ENCODE data around the gene LYRM1.
"Not testable (repeated sequence)": the region's sequence is repeated elsewhere in the genome, so short reads cannot be mapped to it uniquely, and the experiment has no call there.

The LYRM1 gene

DNA sequence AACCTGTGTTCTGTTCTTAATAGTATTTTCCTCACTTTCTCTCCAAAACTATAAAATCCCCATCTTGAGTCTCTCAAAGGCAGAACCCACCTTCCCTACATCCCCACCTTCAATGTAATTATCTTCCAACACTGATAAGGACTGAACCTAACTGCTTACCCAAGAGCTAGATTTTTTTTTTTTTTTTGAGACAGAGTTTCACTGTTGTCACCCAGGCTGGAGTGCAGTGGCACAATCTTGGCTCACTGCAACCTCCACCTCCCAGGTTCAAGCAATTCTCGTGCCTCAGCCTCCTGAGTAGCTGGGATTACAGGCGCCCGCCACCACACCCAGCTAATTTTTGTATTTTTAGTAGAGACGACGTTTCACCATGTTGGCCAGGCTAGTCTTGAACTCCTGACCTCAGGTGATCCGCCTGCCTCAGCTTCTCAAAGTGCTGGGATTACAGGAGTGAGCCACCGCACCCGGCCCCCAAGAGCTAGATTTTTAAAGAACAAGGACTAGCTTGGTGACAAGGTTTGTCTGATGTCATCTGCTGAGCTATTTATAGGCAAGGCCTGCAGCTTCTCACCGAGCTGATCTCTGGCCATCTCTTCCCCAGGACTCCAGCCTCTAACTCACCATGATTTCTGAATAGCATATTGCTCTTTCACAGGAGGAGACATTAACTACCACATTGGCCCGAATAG, 29.2 kb downstream of the LYRM1 start:
- DNase-seq = not testable (repeated sequence)
- WGBS (ENCODE audit: extremely low coverage, insufficient coverage, insufficient read length) = no CpG with 5 or more reads among the region's 10 CpGs

DNA sequence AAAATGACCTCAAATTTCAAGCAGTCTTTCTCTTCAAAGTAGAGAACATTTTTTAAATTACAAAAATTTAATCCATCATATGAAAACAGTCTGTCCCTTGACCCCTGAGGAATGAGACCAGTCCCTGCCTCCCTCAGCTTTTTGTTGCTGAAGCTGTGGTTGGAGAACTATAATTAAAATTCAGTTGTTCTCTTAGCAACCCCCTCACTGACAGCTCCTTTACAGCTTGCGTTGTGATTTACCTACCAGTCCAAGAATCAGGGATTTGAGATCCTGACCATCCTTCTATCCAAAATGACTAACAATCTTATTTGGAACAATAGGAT, 29.8 kb downstream of the LYRM1 start:
- Histone ChIP-seq H3K79me1 (ENCODE audit: low read length) (no peaks in the 10 kb centered on the region), H3K4ac (ENCODE audit: low read depth, low read length) (no peak overlapping the region)

More for the DNA sequence above, 29.2 kb downstream of the LYRM1 start:
- H3K9ac ChIP-seq (ENCODE audit: low read length); H2BK12ac ChIP-seq (ENCODE audit: low read length); H4K91ac ChIP-seq (ENCODE audit: low read depth, low read length); H3K4me2 ChIP-seq (ENCODE audit: low read length); H3K79me2 ChIP-seq (ENCODE audit: control insufficient read depth, insufficient read depth, low read length, poor library complexity); H3K27me3 ChIP-seq (ENCODE audit: insufficient read depth, low read length); H3K79me1 ChIP-seq (ENCODE audit: low read length); H3K4me1 ChIP-seq (ENCODE audit: control insufficient read depth in 1 of 2, insufficient read depth in 2 of 2, low read length in 2 of 2); H3K4me3 ChIP-seq (ENCODE audit: low read depth, low read length); H3K9me3 ChIP-seq (ENCODE audit: insufficient read depth, low read depth, low read length); H4K12ac ChIP-seq (ENCODE audit: low read depth, low read length); H3K18ac ChIP-seq (ENCODE audit: low read length); H3K27ac ChIP-seq (ENCODE audit: low read depth, low read length); H2BK5ac ChIP-seq (ENCODE audit: low read depth, low read length, poor library complexity); H3K23ac ChIP-seq (ENCODE audit: low read length); H3K36me3 ChIP-seq (ENCODE audit: control insufficient read depth in 1 of 2, insufficient read depth in 2 of 2, low read length in 2 of 2); H3K14ac ChIP-seq (ENCODE audit: low read length); H3K4ac ChIP-seq (ENCODE audit: low read depth, low read length); H2AFZ ChIP-seq (ENCODE audit: insufficient read depth, low read length, poor library complexity); H4K8ac ChIP-seq (ENCODE audit: low read depth, low read length); H2BK120ac ChIP-seq (ENCODE audit: insufficient read depth, low read length, poor library complexity); H2AK5ac ChIP-seq (ENCODE audit: low read length): not testable (repeated sequence)

DNA sequence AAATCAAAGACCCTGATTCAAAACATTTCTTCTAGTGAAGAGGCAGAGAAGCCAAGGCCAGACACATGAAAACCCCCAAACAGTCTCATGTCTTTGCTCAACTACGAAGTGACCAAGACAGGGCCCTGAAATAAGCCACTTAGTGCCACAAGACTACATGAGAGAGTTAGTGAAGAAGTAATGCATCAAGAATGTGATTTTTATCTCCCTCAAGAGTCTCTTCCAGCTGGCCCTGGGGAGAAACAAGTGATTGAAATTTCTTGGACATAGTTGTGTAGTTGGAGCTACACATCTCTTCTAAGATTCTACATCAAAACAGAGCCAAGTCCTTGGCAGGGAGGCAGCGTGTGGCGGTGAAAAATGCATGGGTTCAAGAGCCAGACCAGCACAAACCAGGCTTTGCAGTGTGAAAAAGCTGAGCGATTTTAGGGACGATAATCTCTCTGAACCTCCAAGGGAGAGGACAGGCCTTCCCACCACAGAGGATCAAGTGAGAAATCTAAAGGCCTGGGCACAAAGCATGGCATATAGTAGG, 30.6 kb downstream of the LYRM1 start:
- Histone ChIP-seq H3K4ac (ENCODE audit: low read depth, low read length) (no peak overlapping the region), H3K79me1 (ENCODE audit: low read length) (no peaks in the 10 kb centered on the region), H3K27ac (ENCODE audit: low read depth, low read length) (peak overlapping the region; percentile 10), H4K8ac (ENCODE audit: low read depth, low read length) (no peak overlapping the region), H3K79me2 (ENCODE audit: control insufficient read depth, insufficient read depth, low read length, poor library complexity) (no peaks in the 10 kb centered on the region), H2BK120ac (ENCODE audit: insufficient read depth, low read length, poor library complexity) (no peak overlapping the region), H3K27me3 (ENCODE audit: insufficient read depth, low read length) (no peaks in the 10 kb centered on the region), H2AK5ac (ENCODE audit: low read length) (no peak overlapping the region), H4K91ac (ENCODE audit: low read depth, low read length) (no peak overlapping the region), H2BK12ac (ENCODE audit: low read length) (no peak overlapping the region), H2AFZ (ENCODE audit: insufficient read depth, low read length, poor library complexity) (no peak overlapping the region), H3K4me1 (ENCODE audit: control insufficient read depth in 1 of 2, insufficient read depth in 2 of 2, low read length in 2 of 2) (peaks cover 4 to 9% of the 10 kb centered on the region in 2 experiments), H3K36me3 (ENCODE audit: control insufficient read depth in 1 of 2, insufficient read depth in 2 of 2, low read length in 2 of 2) (no peaks in the 10 kb centered on the region), H3K23ac (ENCODE audit: low read length) (no peak overlapping the region), H3K18ac (ENCODE audit: low read length) (no peak overlapping the region), H3K4me2 (ENCODE audit: low read length) (peak overlapping the region; percentile 4), H3K9ac (ENCODE audit: low read length) (no peak overlapping the region), H4K12ac (ENCODE audit: low read depth, low read length) (no peak overlapping the region), H3K14ac (ENCODE audit: low read length) (no peak overlapping the region), H3K4me3 (ENCODE audit: low read depth, low read length) (no peak overlapping the region), H3K9me3 (ENCODE audit: insufficient read depth, low read depth, low read length) (no peaks in the 10 kb centered on the region), H2BK5ac (ENCODE audit: low read depth, low read length, poor library complexity) (no peak overlapping the region)
- WGBS (ENCODE audit: extremely low coverage, insufficient coverage, insufficient read length) = no CpG with 5 or more reads among the region's 5 CpGs
- peak; percentile 35 to 73 for DNase-seq

More for the DNA sequence above, 29.8 kb downstream of the LYRM1 start:
- Histone ChIP-seq H4K12ac (ENCODE audit: low read depth, low read length) (no peak overlapping the region), H4K8ac (ENCODE audit: low read depth, low read length) (no peak overlapping the region), H3K23ac (ENCODE audit: low read length) (no peak overlapping the region), H2BK120ac (ENCODE audit: insufficient read depth, low read length, poor library complexity) (no peak overlapping the region), H2AFZ (ENCODE audit: insufficient read depth, low read length, poor library complexity) (no peak overlapping the region), H3K9ac (ENCODE audit: low read length) (no peak overlapping the region), H3K4me1 (ENCODE audit: control insufficient read depth in 1 of 2, insufficient read depth in 2 of 2, low read length in 2 of 2) (peaks cover 4 to 9% of the 10 kb centered on the region in 2 experiments), H3K4me2 (ENCODE audit: low read length) (no peak overlapping the region), H2AK5ac (ENCODE audit: low read length) (no peak overlapping the region), H2BK12ac (ENCODE audit: low read length) (no peak overlapping the region), H3K9me3 (ENCODE audit: insufficient read depth, low read depth, low read length) (no peaks in the 10 kb centered on the region), H3K14ac (ENCODE audit: low read length) (no peak overlapping the region), H3K27me3 (ENCODE audit: insufficient read depth, low read length) (no peaks in the 10 kb centered on the region), H3K36me3 (ENCODE audit: control insufficient read depth in 1 of 2, insufficient read depth in 2 of 2, low read length in 2 of 2) (no peaks in the 10 kb centered on the region), H3K27ac (ENCODE audit: low read depth, low read length) (no peak overlapping the region), H3K79me2 (ENCODE audit: control insufficient read depth, insufficient read depth, low read length, poor library complexity) (no peaks in the 10 kb centered on the region), H2BK5ac (ENCODE audit: low read depth, low read length, poor library complexity) (peak overlapping the region; percentile 62), H4K91ac (ENCODE audit: low read depth, low read length) (no peak overlapping the region), H3K18ac (ENCODE audit: low read length) (no peak overlapping the region), H3K4me3 (ENCODE audit: low read depth, low read length) (no peak overlapping the region)
- no peak for DNase-seq
- WGBS (ENCODE audit: extremely low coverage, insufficient coverage, insufficient read length) = no CpG with 5 or more reads among the region's 1 CpG

GRCh38 chr16:20933589-20933988, 33.0 kb downstream of the LYRM1 start:
- Histone ChIP-seq H3K18ac (ENCODE audit: low read length) (no peak overlapping the region), H3K27ac (ENCODE audit: low read depth, low read length) (no peak overlapping the region), H4K8ac (ENCODE audit: low read depth, low read length) (no peak overlapping the region), H4K91ac (ENCODE audit: low read depth, low read length) (no peak overlapping the region), H3K9ac (ENCODE audit: low read length) (no peak overlapping the region), H3K23ac (ENCODE audit: low read length) (no peak overlapping the region), H3K27me3 (ENCODE audit: insufficient read depth, low read length) (no peaks in the 10 kb centered on the region), H4K12ac (ENCODE audit: low read depth, low read length) (no peak overlapping the region), H3K4me1 (ENCODE audit: control insufficient read depth in 1 of 2, insufficient read depth in 2 of 2, low read length in 2 of 2) (peaks cover 4 to 9% of the 10 kb centered on the region in 2 experiments), H3K9me3 (ENCODE audit: insufficient read depth, low read depth, low read length) (no peaks in the 10 kb centered on the region), H2BK5ac (ENCODE audit: low read depth, low read length, poor library complexity) (no peak overlapping the region), H3K79me2 (ENCODE audit: control insufficient read depth, insufficient read depth, low read length, poor library complexity) (no peaks in the 10 kb centered on the region), H2BK120ac (ENCODE audit: insufficient read depth, low read length, poor library complexity) (no peak overlapping the region), H2AFZ (ENCODE audit: insufficient read depth, low read length, poor library complexity) (no peak overlapping the region), H3K4ac (ENCODE audit: low read depth, low read length) (no peak overlapping the region), H3K14ac (ENCODE audit: low read length) (no peak overlapping the region), H2BK12ac (ENCODE audit: low read length) (no peak overlapping the region), H3K79me1 (ENCODE audit: low read length) (no peaks in the 10 kb centered on the region), H3K36me3 (ENCODE audit: control insufficient read depth in 1 of 2, insufficient read depth in 2 of 2, low read length in 2 of 2) (no peaks in the 10 kb centered on the region), H3K4me3 (ENCODE audit: low read depth, low read length) (no peak overlapping the region), H2AK5ac (ENCODE audit: low read length) (no peak overlapping the region), H3K4me2 (ENCODE audit: low read length) (no peak overlapping the region)
- no peak for DNase-seq
